Measurements from ENCODE around the gene LPP.

DNA sequence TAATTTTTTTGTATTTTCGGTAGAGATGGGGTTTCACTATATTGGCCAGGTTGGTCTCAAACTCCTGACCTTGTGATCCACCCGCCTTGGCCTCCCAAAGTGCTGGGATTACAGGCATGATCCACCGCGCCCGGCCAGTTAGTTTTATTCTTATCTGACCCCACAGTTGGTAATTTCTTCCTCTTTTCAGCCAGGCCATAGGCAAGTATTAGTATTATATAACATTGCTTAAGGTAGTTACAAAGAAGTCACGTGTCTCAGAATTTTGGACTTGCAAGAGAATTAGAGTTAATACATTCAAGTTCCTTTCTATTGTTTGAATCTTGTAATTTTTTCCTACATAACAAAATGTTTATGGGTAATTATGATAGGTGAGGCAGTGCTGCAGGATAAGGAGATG is 334.8 kb downstream of the LPP start:
- TF ChIP-seq, protein P1, sequence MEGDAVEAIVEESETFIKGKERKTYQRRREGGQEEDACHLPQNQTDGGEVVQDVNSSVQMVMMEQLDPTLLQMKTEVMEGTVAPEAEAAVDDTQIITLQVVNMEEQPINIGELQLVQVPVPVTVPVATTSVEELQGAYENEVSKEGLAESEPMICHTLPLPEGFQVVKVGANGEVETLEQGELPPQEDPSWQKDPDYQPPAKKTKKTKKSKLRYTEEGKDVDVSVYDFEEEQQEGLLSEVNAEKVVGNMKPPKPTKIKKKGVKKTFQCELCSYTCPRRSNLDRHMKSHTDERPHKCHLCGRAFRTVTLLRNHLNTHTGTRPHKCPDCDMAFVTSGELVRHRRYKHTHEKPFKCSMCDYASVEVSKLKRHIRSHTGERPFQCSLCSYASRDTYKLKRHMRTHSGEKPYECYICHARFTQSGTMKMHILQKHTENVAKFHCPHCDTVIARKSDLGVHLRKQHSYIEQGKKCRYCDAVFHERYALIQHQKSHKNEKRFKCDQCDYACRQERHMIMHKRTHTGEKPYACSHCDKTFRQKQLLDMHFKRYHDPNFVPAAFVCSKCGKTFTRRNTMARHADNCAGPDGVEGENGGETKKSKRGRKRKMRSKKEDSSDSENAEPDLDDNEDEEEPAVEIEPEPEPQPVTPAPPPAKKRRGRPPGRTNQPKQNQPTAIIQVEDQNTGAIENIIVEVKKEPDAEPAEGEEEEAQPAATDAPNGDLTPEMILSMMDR (IDR thresholded peaks at IDR 0.05; ENCODE audit: insufficient read depth, low read depth, low read length), result no peak
- TF ChIP-seq EZH2 (IDR thresholded peaks at IDR 0.05; ENCODE audit: insufficient read depth, low read length), result no peak
